Thyroid gland (tissue), 4 donors: ENCODE measurements around the gene CXCL17.

ENCODE experiments used
- POLR2A ChIP-seq, 2 donors: fragments of 450-650 bp; IDR thresholded peaks; one replicate each; pipeline ENCODE4 v1.6.1; 2017; ENCODE audit warnings: antibody characterized with exemption in 2 of 2, mild to moderate bottlenecking in 2 of 2, moderate library complexity in 1 of 2
- TF ChIP-seq, protein P1 (sequence below), 6 experiments: fragments of 200-600 bp in 3 of 6; fragments of 450-650 bp in 3 of 6; sonication (generic) in 3 of 6; IDR thresholded peaks; one replicate each; pipeline ENCODE4 v1.5.1; 2016 to 2019; ENCODE audit warnings: antibody characterized with exemption in 6 of 6, mild to moderate bottlenecking in 2 of 6, inconsistent platforms in 1 of 6, moderate library complexity in 1 of 6

DNA sequence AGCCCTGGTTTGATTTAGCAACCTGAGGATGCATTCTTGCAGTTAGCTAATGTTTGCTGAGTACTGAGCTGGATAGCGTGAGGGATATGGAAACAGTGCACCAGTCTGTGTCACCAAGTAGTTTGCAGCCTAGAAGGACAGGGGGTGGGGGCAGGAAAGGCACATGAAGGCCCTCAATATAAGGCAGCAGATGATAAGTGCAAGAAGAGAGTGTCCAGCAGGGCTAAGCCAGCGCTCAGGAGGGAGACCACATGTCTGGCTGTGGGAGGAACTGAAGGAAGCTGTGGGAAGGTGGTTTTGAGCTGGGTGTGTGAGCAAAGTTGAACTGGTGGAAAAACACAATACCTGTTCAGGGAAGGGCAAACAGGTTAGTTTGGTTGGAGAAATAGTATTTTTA lies 1.7 kb downstream of the CXCL17 start:
- TF ChIP-seq, protein P1, sequence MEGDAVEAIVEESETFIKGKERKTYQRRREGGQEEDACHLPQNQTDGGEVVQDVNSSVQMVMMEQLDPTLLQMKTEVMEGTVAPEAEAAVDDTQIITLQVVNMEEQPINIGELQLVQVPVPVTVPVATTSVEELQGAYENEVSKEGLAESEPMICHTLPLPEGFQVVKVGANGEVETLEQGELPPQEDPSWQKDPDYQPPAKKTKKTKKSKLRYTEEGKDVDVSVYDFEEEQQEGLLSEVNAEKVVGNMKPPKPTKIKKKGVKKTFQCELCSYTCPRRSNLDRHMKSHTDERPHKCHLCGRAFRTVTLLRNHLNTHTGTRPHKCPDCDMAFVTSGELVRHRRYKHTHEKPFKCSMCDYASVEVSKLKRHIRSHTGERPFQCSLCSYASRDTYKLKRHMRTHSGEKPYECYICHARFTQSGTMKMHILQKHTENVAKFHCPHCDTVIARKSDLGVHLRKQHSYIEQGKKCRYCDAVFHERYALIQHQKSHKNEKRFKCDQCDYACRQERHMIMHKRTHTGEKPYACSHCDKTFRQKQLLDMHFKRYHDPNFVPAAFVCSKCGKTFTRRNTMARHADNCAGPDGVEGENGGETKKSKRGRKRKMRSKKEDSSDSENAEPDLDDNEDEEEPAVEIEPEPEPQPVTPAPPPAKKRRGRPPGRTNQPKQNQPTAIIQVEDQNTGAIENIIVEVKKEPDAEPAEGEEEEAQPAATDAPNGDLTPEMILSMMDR (IDR thresholded peaks at IDR 0.05): no peak
- TF ChIP-seq POLR2A (IDR thresholded peaks at IDR 0.05): no peak
